ENCODE measurements around the gene BLVRA.

GRCh38 chr7:43760861-43761260 is 2.4 kb downstream of the BLVRA start:
- TF ChIP-seq CTCF (conservative IDR thresholded peaks at IDR 0.05 in 1 of 2, IDR thresholded peaks at IDR 0.05 in 1 of 2; ENCODE audit: low read depth in 1 of 2, low read length in 2 of 2) (no peak), EZH2 (IDR thresholded peaks at IDR 0.05; ENCODE audit: low read length, missing control alignments) (no peak)
